Measurements from ENCODE around the gene MYBL2.

DNA sequence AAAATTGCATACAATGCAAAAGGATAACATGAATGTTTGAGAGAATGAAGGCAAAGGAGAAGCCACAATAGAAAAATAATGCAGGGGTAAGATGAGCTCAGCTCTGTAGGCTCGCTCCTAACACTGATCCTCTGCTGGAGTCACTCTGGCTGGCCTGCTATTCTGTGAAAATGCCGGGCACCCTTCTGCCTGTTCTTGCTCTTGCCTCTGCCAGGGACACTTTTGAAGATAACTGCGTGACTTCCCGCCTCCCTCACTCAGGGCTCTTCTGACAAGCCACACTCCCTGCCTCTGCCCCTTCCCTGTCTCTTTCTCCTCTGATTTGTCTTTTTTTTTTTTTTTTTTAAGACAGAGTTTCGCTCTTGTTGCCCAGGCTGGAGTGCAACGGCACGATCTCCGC lies 35.3 kb upstream of the MYBL2 start:
- TF ChIP-seq, protein P1, sequence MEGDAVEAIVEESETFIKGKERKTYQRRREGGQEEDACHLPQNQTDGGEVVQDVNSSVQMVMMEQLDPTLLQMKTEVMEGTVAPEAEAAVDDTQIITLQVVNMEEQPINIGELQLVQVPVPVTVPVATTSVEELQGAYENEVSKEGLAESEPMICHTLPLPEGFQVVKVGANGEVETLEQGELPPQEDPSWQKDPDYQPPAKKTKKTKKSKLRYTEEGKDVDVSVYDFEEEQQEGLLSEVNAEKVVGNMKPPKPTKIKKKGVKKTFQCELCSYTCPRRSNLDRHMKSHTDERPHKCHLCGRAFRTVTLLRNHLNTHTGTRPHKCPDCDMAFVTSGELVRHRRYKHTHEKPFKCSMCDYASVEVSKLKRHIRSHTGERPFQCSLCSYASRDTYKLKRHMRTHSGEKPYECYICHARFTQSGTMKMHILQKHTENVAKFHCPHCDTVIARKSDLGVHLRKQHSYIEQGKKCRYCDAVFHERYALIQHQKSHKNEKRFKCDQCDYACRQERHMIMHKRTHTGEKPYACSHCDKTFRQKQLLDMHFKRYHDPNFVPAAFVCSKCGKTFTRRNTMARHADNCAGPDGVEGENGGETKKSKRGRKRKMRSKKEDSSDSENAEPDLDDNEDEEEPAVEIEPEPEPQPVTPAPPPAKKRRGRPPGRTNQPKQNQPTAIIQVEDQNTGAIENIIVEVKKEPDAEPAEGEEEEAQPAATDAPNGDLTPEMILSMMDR (conservative IDR thresholded peaks at IDR 0.05): no peak
- no peak for TF ChIP-seq ZFX (IDR thresholded peaks at IDR 0.05)

Measured in C4-2B (cell line).